NCI-H524 treated with DMSO at 0.1 percent for 48 hours (cell line): ENCODE measurements around the gene TMEM207.

Source experiments
- DNase-seq: peaks from one replicate; lab custom pipeline; 2025; lab: John Stamatoyannopoulos, UW

TMEM207 gene

DNA sequence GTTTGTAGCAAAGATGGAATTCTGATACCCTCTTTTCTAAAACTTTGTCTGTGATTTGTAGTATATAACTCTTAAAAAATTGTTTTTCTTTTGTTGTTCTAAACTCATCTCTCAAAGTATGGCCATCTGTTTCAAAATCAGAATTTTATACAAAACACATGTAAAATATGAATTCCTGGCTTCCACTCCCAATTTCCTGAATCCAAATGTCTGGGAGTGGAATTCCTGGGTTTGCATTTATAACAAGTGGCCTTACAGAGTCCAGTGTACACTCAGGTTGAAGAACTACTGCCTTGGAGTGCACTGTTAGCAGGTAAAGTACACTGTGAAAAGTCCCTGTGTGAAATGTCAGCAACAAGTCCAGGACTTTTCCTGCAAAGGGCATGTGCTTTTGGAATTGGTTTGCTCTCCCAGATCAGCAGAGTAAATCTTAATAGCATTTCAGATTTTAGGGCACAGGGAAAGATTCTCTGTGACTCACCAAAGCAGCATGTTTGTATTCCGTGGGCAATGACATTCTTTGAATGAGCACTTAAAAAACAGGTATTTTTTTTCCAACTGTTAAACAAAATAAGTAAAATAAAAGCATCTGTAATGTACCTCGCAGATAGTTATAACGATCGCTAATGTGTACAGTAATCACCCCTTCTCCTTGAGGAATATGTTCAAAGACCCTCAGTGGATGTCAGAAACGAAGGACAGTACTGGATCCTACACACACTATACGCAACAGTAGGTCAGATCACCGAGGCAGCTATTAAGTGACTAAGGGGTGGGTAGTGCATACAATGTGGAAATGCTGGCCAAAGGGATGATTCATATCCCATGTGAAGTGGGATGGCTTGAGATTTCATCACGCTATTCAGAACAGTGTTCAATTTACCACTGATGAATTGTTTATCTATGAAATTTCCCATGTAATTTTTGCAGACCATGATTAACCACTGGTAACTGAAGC is 63.7 kb downstream of the TMEM207 start:
- DNase-seq, result no peak

DNA sequence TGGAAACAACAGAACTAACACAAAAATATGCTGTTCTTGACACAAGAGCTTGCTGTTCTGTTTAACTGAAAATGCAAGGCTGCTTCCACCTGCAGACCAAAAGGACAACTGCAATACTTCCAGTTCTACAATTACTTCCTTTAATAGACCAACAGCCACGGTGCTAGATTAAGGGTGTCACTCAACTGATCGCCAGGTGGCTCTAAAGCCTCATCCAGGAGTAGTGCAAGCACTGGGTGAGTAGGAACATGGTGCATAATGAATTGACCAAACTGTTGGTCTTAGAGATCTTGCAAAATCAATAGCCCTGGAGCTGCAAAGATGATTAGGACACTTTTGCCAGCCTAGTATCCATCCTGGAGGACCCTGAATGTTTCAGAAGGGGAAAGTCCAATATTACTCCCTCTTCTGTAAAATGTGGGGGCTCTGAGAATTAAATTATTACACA is 65.4 kb downstream of the TMEM207 start:
- peak; percentile 82 for DNase-seq

GRCh38 chr3:190382082-190382481 is 67.6 kb downstream of the TMEM207 start:
- DNase-seq, result no peak

DNA sequence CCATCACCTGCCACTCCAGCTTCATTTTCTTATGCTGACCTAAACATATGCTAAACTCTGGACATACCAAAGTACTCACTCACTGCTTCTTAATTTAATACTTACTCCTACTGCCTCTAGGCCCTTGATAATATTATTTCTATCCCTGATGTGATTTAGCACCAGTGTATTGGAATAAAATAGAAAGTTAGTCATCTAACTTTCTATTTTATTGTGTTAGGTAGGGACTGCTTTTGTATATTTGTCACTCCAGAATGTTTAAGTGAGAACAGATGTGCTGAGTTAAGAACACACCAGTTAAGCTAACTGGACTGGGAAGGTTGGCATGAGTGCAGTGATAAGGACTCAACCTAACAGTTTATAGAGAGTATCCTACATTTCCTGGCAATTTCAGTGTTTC is 68.3 kb downstream of the TMEM207 start:
- no peak for DNase-seq

DNA sequence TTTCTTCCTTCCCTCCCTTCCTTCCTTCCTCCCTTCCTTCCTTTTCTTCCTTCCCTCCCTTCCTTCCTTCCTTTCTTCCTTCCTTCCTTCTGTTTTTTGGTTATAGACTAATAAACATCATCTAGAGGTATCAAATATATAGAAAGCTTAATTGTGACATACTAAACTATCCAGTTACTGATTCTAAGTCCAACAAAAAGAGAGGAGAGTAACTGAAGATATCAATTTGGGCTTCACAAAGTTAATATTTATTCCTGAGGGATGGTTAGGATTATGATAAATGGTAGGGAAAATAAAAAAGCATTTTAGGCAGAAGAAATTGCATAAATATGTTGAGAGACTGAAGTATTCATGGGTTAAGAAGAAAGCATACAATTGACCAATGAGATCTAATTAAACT is 69.5 kb downstream of the TMEM207 start:
- DNase-seq, result no peak
